MM.1S (cell line): Measurements from ENCODE around the gene SCD.

Source experiments
- DNase-seq: peaks from one replicate; pipeline ENCODE4 v3.0.0-alpha.2; 2015
- H2AFZ ChIP-seq: fragments of 300-600 bp; sonication (generic); 2 replicates; pipeline ENCODE4 v1.6.0; 2016; ENCODE audit warnings: antibody characterized with exemption, low read length
- H3F3A ChIP-seq: fragments of 300-600 bp; sonication (generic); 2 replicates; pipeline ENCODE4 v1.6.1; 2016; ENCODE audit warnings: mild to moderate bottlenecking, antibody characterized with exemption, low read length, moderate library complexity, mixed read lengths; ENCODE audit not compliant: insufficient read depth
- H3K27ac ChIP-seq: fragments of 300-600 bp; sonication (generic); 2 replicates; pipeline ENCODE4 v1.5.1; 2016; ENCODE audit warnings: mild to moderate bottlenecking, low read length
- H3K27me3 ChIP-seq: fragments of 300-600 bp; sonication (generic); replicated peaks from 2 replicates; pipeline ENCODE4 v1.6.0; 2016; ENCODE audit warnings: low read length; ENCODE audit not compliant: insufficient read depth
- H3K36me3 ChIP-seq: fragments of 300-600 bp; sonication (generic); replicated peaks from 2 replicates; pipeline ENCODE4 v1.6.1; 2016; ENCODE audit warnings: mild to moderate bottlenecking, low read length, mixed read lengths; ENCODE audit not compliant: insufficient read depth
- H3K4me1 ChIP-seq: fragments of 300-600 bp; sonication (generic); 2 replicates; pipeline ENCODE4 v1.6.1; 2016; ENCODE audit warnings: low read length, mixed read lengths
- H3K4me2 ChIP-seq: fragments of 300-600 bp; sonication (generic); 2 replicates; pipeline ENCODE4 v1.6.0; 2016; ENCODE audit warnings: low read depth, low read length
- H3K4me3 ChIP-seq: fragments of 300-600 bp; sonication (generic); 2 replicates; pipeline ENCODE4 v1.5.1; 2016; ENCODE audit warnings: low read length, mixed read lengths
- H3K79me2 ChIP-seq: fragments of 300-600 bp; sonication (generic); 2 replicates; pipeline ENCODE4 v1.6.1; 2016; ENCODE audit warnings: mixed run types, low read length, mixed read lengths
- H3K9ac ChIP-seq: fragments of 300-600 bp; sonication (generic); 2 replicates; pipeline ENCODE4 v1.6.1; 2016; ENCODE audit warnings: low read length, mixed read lengths
- H3K9me2 ChIP-seq: fragments of 300-600 bp; sonication (generic); replicated peaks from 2 replicates; pipeline ENCODE4 v1.6.1; 2016; ENCODE audit warnings: mild to moderate bottlenecking, low read length, mixed read lengths; ENCODE audit not compliant: insufficient read depth
- H3K9me3 ChIP-seq: fragments of 300-600 bp; sonication (generic); replicated peaks from 2 replicates; pipeline ENCODE4 v1.6.1; 2016; ENCODE audit warnings: mild to moderate bottlenecking, low read length, mixed read lengths; ENCODE audit not compliant: insufficient read depth
- H4K20me1 ChIP-seq: fragments of 300-600 bp; sonication (generic); 2 replicates; pipeline ENCODE4 v1.6.1; 2016; ENCODE audit warnings: mild to moderate bottlenecking, low read length, moderate library complexity, mixed read lengths; ENCODE audit not compliant: insufficient read depth
- EZH2 ChIP-seq: fragments of 300-600 bp; sonication (generic); optimal IDR thresholded peaks from 2 replicates; pipeline ENCODE3; 2017; ENCODE audit warnings: low read depth, mild to moderate bottlenecking, antibody characterized with exemption, low read length, mixed read lengths
- EZH2phosphoT487 ChIP-seq: fragments of 300-600 bp; sonication (generic); IDR thresholded peaks from 2 replicates; pipeline ENCODE4 v1.6.1; 2018; ENCODE audit warnings: antibody characterized with exemption, low read length
- TF ChIP-seq, protein P1 (sequence below): fragments of 300-600 bp; sonication (generic); IDR thresholded peaks from 2 replicates; pipeline ENCODE4 v1.5.1; 2016; ENCODE audit warnings: antibody characterized with exemption, low read length, mixed read lengths

SCD gene

DNA sequence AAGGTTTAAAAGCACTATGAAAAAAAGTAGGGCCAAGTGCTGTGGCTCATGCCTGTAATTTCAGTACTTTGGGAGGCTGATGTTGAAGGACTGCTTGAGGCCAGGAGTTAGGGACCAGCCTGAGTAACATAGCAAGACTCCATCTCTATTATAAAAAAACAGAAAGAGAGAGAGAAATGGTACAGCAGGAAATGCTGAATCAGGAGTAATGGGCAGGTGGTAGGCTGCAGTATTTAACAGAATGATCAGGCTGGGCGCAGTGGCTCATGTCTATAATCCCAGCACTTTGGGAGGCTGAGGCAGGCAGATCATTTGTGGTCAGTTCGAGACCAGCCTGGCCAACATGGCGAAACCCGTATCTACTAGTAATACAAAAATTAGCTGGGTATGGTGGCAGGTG lies 49.6 kb downstream of the SCD start:
- Histone ChIP-seq H3K4me3 (no peak overlapping the region), H3K9me2 (no peaks in the 10 kb centered on the region), H3K9ac (no peak overlapping the region), H3K4me2 (no peak overlapping the region), H3K79me2 (no peaks in the 10 kb centered on the region), H3K36me3 (no peaks in the 10 kb centered on the region), H3K9me3 (no peaks in the 10 kb centered on the region), H2AFZ (no peak overlapping the region), H3K4me1 (no peaks in the 10 kb centered on the region), H3K27me3 (no peaks in the 10 kb centered on the region), H3F3A (no peaks in the 10 kb centered on the region), H3K27ac (no peak overlapping the region), H4K20me1 (no peaks in the 10 kb centered on the region)
- DNase-seq: no peak
- TF ChIP-seq, protein P1, sequence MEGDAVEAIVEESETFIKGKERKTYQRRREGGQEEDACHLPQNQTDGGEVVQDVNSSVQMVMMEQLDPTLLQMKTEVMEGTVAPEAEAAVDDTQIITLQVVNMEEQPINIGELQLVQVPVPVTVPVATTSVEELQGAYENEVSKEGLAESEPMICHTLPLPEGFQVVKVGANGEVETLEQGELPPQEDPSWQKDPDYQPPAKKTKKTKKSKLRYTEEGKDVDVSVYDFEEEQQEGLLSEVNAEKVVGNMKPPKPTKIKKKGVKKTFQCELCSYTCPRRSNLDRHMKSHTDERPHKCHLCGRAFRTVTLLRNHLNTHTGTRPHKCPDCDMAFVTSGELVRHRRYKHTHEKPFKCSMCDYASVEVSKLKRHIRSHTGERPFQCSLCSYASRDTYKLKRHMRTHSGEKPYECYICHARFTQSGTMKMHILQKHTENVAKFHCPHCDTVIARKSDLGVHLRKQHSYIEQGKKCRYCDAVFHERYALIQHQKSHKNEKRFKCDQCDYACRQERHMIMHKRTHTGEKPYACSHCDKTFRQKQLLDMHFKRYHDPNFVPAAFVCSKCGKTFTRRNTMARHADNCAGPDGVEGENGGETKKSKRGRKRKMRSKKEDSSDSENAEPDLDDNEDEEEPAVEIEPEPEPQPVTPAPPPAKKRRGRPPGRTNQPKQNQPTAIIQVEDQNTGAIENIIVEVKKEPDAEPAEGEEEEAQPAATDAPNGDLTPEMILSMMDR: no peak
- TF ChIP-seq EZH2phosphoT487 (no peak), EZH2 (no peak)

DNA sequence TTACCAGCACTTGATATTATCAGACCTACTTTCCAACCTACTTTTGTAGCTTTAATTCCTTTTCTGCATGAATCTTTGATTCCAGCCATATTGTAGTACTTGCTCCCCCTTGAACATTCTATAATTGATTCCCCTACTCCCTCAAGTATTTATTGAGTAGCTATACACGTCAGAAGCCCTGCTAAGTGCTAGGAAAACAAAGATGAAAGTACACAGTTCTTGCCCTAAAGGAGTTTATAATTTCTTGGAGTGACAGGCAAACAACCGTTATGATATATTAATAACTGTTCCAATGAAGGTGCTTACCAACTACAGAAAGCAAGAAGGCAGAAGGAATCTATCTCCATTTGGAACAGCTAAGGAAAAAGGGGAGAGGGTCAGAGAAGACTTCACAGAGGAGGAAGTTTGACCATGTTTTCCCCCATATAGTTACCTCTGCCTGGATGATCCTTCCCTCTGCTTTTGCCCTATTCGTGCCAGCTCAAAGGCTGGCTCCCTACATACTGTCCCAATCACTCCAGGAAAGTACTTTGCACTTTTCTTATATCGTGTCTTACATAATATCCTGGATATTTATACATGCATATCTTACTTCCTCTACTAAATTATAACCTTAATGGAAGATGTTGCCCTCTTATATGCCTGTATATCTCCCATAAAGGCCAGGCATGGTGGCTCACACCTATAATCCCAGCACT lies 54.7 kb downstream of the SCD start:
- Histone ChIP-seq H4K20me1 (no peaks in the 10 kb centered on the region), H3F3A (no peaks in the 10 kb centered on the region), H3K9me3 (no peaks in the 10 kb centered on the region), H3K4me1 (no peaks in the 10 kb centered on the region), H3K27ac (no peak overlapping the region), H3K27me3 (no peaks in the 10 kb centered on the region), H3K36me3 (no peaks in the 10 kb centered on the region), H3K9ac (no peak overlapping the region), H3K9me2 (no peaks in the 10 kb centered on the region), H2AFZ (no peak overlapping the region), H3K79me2 (no peaks in the 10 kb centered on the region), H3K4me3 (no peak overlapping the region), H3K4me2 (no peak overlapping the region)
- TF ChIP-seq, protein P1: no peak
- TF ChIP-seq EZH2phosphoT487: no peak
- no peak for TF ChIP-seq EZH2
- DNase-seq: no peak

DNA sequence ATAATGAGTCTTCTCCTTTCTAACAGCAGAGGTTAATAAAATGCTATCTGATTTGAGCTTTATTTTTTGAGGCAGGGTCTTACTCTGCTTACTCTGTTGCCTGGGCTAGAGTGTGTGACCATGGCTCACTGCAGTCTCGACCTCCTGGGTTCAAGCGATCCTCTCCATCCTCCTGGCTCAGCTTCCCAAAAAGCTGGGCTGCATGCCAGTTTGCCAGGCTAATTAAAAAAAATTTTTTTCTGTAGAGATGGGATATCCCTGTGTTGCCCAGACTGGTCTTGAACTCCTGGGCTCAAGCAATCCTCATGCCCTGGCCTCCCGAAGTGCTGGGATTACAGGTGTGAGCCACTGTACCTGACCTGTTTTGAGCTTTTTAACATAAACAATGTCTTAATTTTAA lies 56.7 kb downstream of the SCD start:
- no peaks in the 10 kb centered on the region for H3K4me1 ChIP-seq
- no peaks in the 10 kb centered on the region for H3F3A ChIP-seq
- no peak overlapping the region for H3K9ac ChIP-seq
- no peak overlapping the region for H3K4me3 ChIP-seq
- no peaks in the 10 kb centered on the region for H3K27me3 ChIP-seq
- H3K4me2 ChIP-seq: no peak overlapping the region
- DNase-seq: no peak
- TF ChIP-seq, protein P1: no peak
- TF ChIP-seq EZH2phosphoT487 (no peak), EZH2 (no peak)
- no peaks in the 10 kb centered on the region for H3K79me2 ChIP-seq
- no peaks in the 10 kb centered on the region for H3K36me3 ChIP-seq
- H3K9me2 ChIP-seq: no peaks in the 10 kb centered on the region
- no peak overlapping the region for H3K27ac ChIP-seq
- H2AFZ ChIP-seq: no peak overlapping the region
- no peaks in the 10 kb centered on the region for H3K9me3 ChIP-seq
- H4K20me1 ChIP-seq: no peaks in the 10 kb centered on the region
